Muscle of arm (tissue), 12 donors: Measurements from ENCODE around the gene PCDHGA6. TPM values are rescaled to one million over a fixed set of nuclear protein-coding genes. Genes with fewer than 3 reads are reported as not detected.
"Not testable (repeated sequence)": the region's sequence is repeated elsewhere in the genome, so short reads cannot be mapped to it uniquely, and the experiment has no call there.

Source experiments
- DNase-seq: peaks from one replicate; pipeline ENCODE4 v3.0.0-alpha.2; 2013
- polyA plus RNA-seq, 12 donors: library from polyadenylated mRNA; unstranded; fragments of 120-200 nt; gene quantifications; one replicate each; pipeline ENCODE4 v1.2.1, GENCODE V29; 2013; ENCODE audit not compliant: insufficient read length in 12 of 12

The PCDHGA6 gene
- polyA plus RNA-seq, 12 donors = 2.5 to 5.4 (median 3.5) TPM; not detected in 2

GRCh38 chr5:141415275-141415618, 41.6 kb downstream of the PCDHGA6 start:
- not testable (repeated sequence) for DNase-seq

- DNase-seq = peak; percentile 31
Observed at GRCh38 chr5:141417494-141418172, 43.9 kb downstream of the PCDHGA6 start, which contains the start of gene PCDHGB7. Gene PCDHGB7, plus strand, starts transcription at chr5:141417677. Its CDS starts 183 bp downstream, at chr5:141417860.

- no peak for DNase-seq
Observed at GRCh38 chr5:141419074-141419880, 45.6 kb downstream of the PCDHGA6 start.

- DNase-seq = peak; percentile 27
Observed at GRCh38 chr5:141420855-141421488, 47.3 kb downstream of the PCDHGA6 start, which contains the start of gene PCDHGA11. Gene PCDHGA11, plus strand, starts transcription at chr5:141421051. Its CDS starts 177 bp downstream, at chr5:141421228.

GRCh38 chr5:141421489-141421855, 47.8 kb downstream of the PCDHGA6 start:
- DNase-seq = no peak

GRCh38 chr5:141422742-141423291, 49.1 kb downstream of the PCDHGA6 start:
- DNase-seq = no peak

- no peak for DNase-seq
Observed at GRCh38 chr5:141427783-141428426, 54.2 kb downstream of the PCDHGA6 start.

Other genes starting within 250 kb of the PCDHGA6 start
- 1 to 10 TPM in 11 of 12 donors, not detected in 1; 3.1 to 5.1 (median 3.9) TPM for gene PCDHB5, start 238.7 kb upstream of the PCDHGA6 start, polyA plus RNA-seq
- gene PCDHB6, start 223.8 kb upstream of the PCDHGA6 start, polyA plus RNA-seq = 1 to 10 TPM in 11 of 12 donors, not detected in 1; 1.6 to 3.8 (median 1.9) TPM
- gene PCDHB7, start 201.2 kb upstream of the PCDHGA6 start, polyA plus RNA-seq = 1 to 10 TPM in 11 of 12 donors, not detected in 1; 1.8 to 3.3 (median 2.4) TPM
- 1 to 10 TPM in 6 of 12 donors, under 1 TPM in 4, not detected in 2; 0.44 to 1.6 (median 1.2) TPM for gene PCDHB8, start 196.1 kb upstream of the PCDHGA6 start, polyA plus RNA-seq
- 1 to 10 TPM in 11 of 12 donors, not detected in 1; 2.8 to 6.3 (median 3.9) TPM for gene PCDHB16, start 191.5 kb upstream of the PCDHGA6 start, polyA plus RNA-seq
- gene PCDHB9, start 186.7 kb upstream of the PCDHGA6 start, polyA plus RNA-seq = 1 to 10 TPM in 10 of 12 donors, not detected in 2; 1.4 to 4.6 (median 2.3) TPM
- gene PCDHB10, start 181.5 kb upstream of the PCDHGA6 start, polyA plus RNA-seq = 1 to 10 TPM in 10 of 12 donors, not detected in 2; 3.2 to 5.7 (median 4.8) TPM
- 1 to 10 TPM in 11 of 12 donors, not detected in 1; 1.6 to 3.4 (median 2.5) TPM for gene PCDHB11, start 174.3 kb upstream of the PCDHGA6 start, polyA plus RNA-seq
- 1 to 10 TPM in 11 of 12 donors, not detected in 1; 1.9 to 3.8 (median 2.8) TPM for gene PCDHB12, start 165.2 kb upstream of the PCDHGA6 start, polyA plus RNA-seq
- gene PCDHB13, start 160.0 kb upstream of the PCDHGA6 start, polyA plus RNA-seq = 1 to 10 TPM in 11 of 12 donors, not detected in 1; 2.2 to 4.3 (median 3.0) TPM
- gene PCDHB14, start 150.5 kb upstream of the PCDHGA6 start, polyA plus RNA-seq = 1 to 10 TPM in 11 of 12 donors, not detected in 1; 5.4 to 9.6 (median 7.0) TPM
- 10 to 100 TPM in 1 of 12 donors, 1 to 10 TPM in 10, not detected in 1; 5.8 to 12.3 (median 6.8) TPM for gene PCDHB15, start 128.5 kb upstream of the PCDHGA6 start, polyA plus RNA-seq
- gene SLC25A2, start 69.8 kb upstream of the PCDHGA6 start, polyA plus RNA-seq = not detected
- 100 to 1,000 TPM in 2 of 12 donors, 10 to 100 TPM in 9, not detected in 1; 77.9 to 106 (median 91.7) TPM for gene TAF7, start 53.1 kb upstream of the PCDHGA6 start, polyA plus RNA-seq
- under 1 TPM in 10 of 12 donors, not detected in 2; 0.44 to 0.86 (median 0.56) TPM for gene PCDHGA1, start 43.4 kb upstream of the PCDHGA6 start, polyA plus RNA-seq
- 1 to 10 TPM in 11 of 12 donors, not detected in 1; 1.6 to 5.9 (median 2.5) TPM for gene PCDHGA2, start 35.1 kb upstream of the PCDHGA6 start, polyA plus RNA-seq
- gene PCDHGA3, start 30.1 kb upstream of the PCDHGA6 start, polyA plus RNA-seq = 1 to 10 TPM in 10 of 12 donors, not detected in 2; 1.2 to 1.8 (median 1.4) TPM
- 1 to 10 TPM in 1 of 12 donors, under 1 TPM in 9, not detected in 2; 0.32 to 1.0 (median 0.65) TPM for gene PCDHGB1, start 23.8 kb upstream of the PCDHGA6 start, polyA plus RNA-seq
- gene PCDHGA4, start 18.9 kb upstream of the PCDHGA6 start, polyA plus RNA-seq = 1 to 10 TPM in 9 of 12 donors, under 1 TPM in 1, not detected in 2; 0.93 to 1.9 (median 1.5) TPM
- gene PCDHGB2, start 13.9 kb upstream of the PCDHGA6 start, polyA plus RNA-seq = 1 to 10 TPM in 10 of 12 donors, not detected in 2; 1.8 to 3.0 (median 2.1) TPM
- 1 to 10 TPM in 10 of 12 donors, not detected in 2; 2.1 to 3.4 (median 2.7) TPM for gene PCDHGA5, start 9.7 kb upstream of the PCDHGA6 start, polyA plus RNA-seq
- gene PCDHGB3, start 3.6 kb upstream of the PCDHGA6 start, polyA plus RNA-seq = 1 to 10 TPM in 8 of 12 donors, under 1 TPM in 2, not detected in 2; 0.94 to 2.0 (median 1.3) TPM
- 1 to 10 TPM in 10 of 12 donors, not detected in 2; 1.1 to 2.0 (median 1.6) TPM for gene PCDHGA7, start 8.9 kb downstream of the PCDHGA6 start, polyA plus RNA-seq
- gene PCDHGB4, start 13.8 kb downstream of the PCDHGA6 start, polyA plus RNA-seq = 1 to 10 TPM in 11 of 12 donors, not detected in 1; 1.9 to 3.5 (median 2.3) TPM
- gene PCDHGA8, start 18.7 kb downstream of the PCDHGA6 start, polyA plus RNA-seq = 1 to 10 TPM in 1 of 12 donors, under 1 TPM in 9, not detected in 2; 0.34 to 1.1 (median 0.66) TPM
- 1 to 10 TPM in 11 of 12 donors, not detected in 1; 2.7 to 7.7 (median 4.0) TPM for gene PCDHGB5, start 24.1 kb downstream of the PCDHGA6 start, polyA plus RNA-seq
- 1 to 10 TPM in 11 of 12 donors, not detected in 1; 2.8 to 5.2 (median 4.2) TPM for gene PCDHGA9, start 28.9 kb downstream of the PCDHGA6 start, polyA plus RNA-seq
- gene PCDHGB6, start 34.1 kb downstream of the PCDHGA6 start, polyA plus RNA-seq = 1 to 10 TPM in 11 of 12 donors, not detected in 1; 2.8 to 7.7 (median 4.3) TPM
- gene PCDHGA10, start 39.1 kb downstream of the PCDHGA6 start, polyA plus RNA-seq = 1 to 10 TPM in 11 of 12 donors, not detected in 1; 1.3 to 3.4 (median 1.8) TPM
- 10 to 100 TPM in 3 of 12 donors, 1 to 10 TPM in 8, not detected in 1; 6.5 to 14.7 (median 8.6) TPM for gene PCDHGB7, start 43.8 kb downstream of the PCDHGA6 start, polyA plus RNA-seq
- 1 to 10 TPM in 10 of 12 donors, not detected in 2; 2.6 to 5.1 (median 3.4) TPM for gene PCDHGA11, start 47.2 kb downstream of the PCDHGA6 start, polyA plus RNA-seq
- gene PCDHGA12, start 56.6 kb downstream of the PCDHGA6 start, polyA plus RNA-seq = 1 to 10 TPM in 10 of 12 donors, not detected in 2; 1.2 to 4.6 (median 2.1) TPM
- gene PCDHGC3, start 102.1 kb downstream of the PCDHGA6 start, polyA plus RNA-seq = 100 to 1,000 TPM in 7 of 12 donors, 10 to 100 TPM in 4, not detected in 1; 86.1 to 193 (median 119) TPM
- 1 to 10 TPM in 9 of 12 donors, under 1 TPM in 1, not detected in 2; 0.93 to 2.7 (median 1.7) TPM for gene PCDHGC4, start 111.1 kb downstream of the PCDHGA6 start, polyA plus RNA-seq
- 1 to 10 TPM in 2 of 12 donors, under 1 TPM in 8, not detected in 2; 0.19 to 1.3 (median 0.71) TPM for gene PCDHGC5, start 115.2 kb downstream of the PCDHGA6 start, polyA plus RNA-seq
- 10 to 100 TPM in 11 of 12 donors, not detected in 1; 19.9 to 47.9 (median 22.4) TPM for gene DIAPH1, start 245.1 kb downstream of the PCDHGA6 start, polyA plus RNA-seq